K562 (cell line): ENCODE measurements around the gene RRM2. TPM values are rescaled to one million over a fixed set of nuclear protein-coding genes. Genes with fewer than 3 reads are reported as not detected.
A peak's percentile ranks its signal among the peaks of the same experiment; 100 is the strongest.

ENCODE experiments used
- ATAC-seq: fragments of 200-7000 bp; cut with Tn5 transposase; 3 replicates; pipeline ENCODE4 v1.9.1; 2020; ENCODE audit warnings: moderate library complexity
- BruUV-seq: library from RNA; stranded (reverse); fragments of 400-500 nt; replicated peaks from 2 replicates; lab custom pipeline; 2021; lab: Mats Ljungman, UMichigan
- CTCF ChIA-PET: fragments of 300-600 bp; formaldehyde crosslinking; extraction: SDS; loops from one replicate; lab custom pipeline; 2021; ENCODE audit warnings: low intra/inter-chr PET ratio; lab: Yijun Ruan, JAX
- POLR2A ChIA-PET: fragments of 300-600, 350-650 bp; sonication (Branson Sonifier 250); formaldehyde crosslinking; extraction: SDS; loops from one replicate; lab custom pipeline; 2021; ENCODE audit warnings: antibody characterized with exemption, inconsistent platforms; lab: Yijun Ruan, JAX
- DNase-seq, 4 experiments: peaks; one replicate each; pipeline versions ENCODE4 v3.0.0 to v3.0.0-alpha.2; 2011 to 2018; ENCODE audit warnings: low spot score in 3 of 4, mixed read lengths in 3 of 4; ENCODE audit errors: extremely low read depth in 1 of 4
- FAIRE-seq: peaks from 2 replicates; lab custom pipeline; 2011; peaks lifted over from hg19 to GRCh38; lab: Jason Lieb, UNC
- H2AFZ ChIP-seq: 2 replicates; pipeline ENCODE4 v1.6.0; 2011; ENCODE audit warnings: low read depth, low read length, control low read depth, inconsistent platforms
- H3K27ac ChIP-seq: fragments of 200-600 bp; 3 replicates; pipeline ENCODE4 v1.8.0; 2011; ENCODE audit warnings: low read depth, mild to moderate bottlenecking, control low read depth, inconsistent platforms, low read length, moderate library complexity, mixed read lengths; ENCODE audit errors: extremely low read depth
- H3K27me3 ChIP-seq, 2 experiments: fragments of 300-600 bp in 1 of 2; 2 replicates in 1 of 2; 3 replicates in 1 of 2; pipeline versions ENCODE4 v1.6.0 to v1.8.0; 2011; ENCODE audit warnings: inconsistent platforms in 2 of 2, low read length in 2 of 2, mild to moderate bottlenecking in 1 of 2, mixed read lengths in 1 of 2, moderate library complexity in 1 of 2; ENCODE audit not compliant: control insufficient read depth in 2 of 2, insufficient read depth in 2 of 2
- H3K36me3 ChIP-seq: fragments of 300-600 bp; 3 replicates; pipeline ENCODE4 v1.8.0; 2011; ENCODE audit warnings: mild to moderate bottlenecking, low read length, inconsistent platforms; ENCODE audit not compliant: control insufficient read depth, insufficient read depth
- H3K4me1 ChIP-seq, 2 experiments: fragments of 200-600 bp in 1 of 2; replicated peaks in 1 of 2; 2 replicates in 1 of 2; 3 replicates in 1 of 2; pipeline versions ENCODE4 v1.5.1 to v1.8.0; 2011; ENCODE audit warnings: inconsistent platforms in 2 of 2, low read length in 2 of 2, mild to moderate bottlenecking in 1 of 2, mixed read lengths in 1 of 2, moderate library complexity in 1 of 2; ENCODE audit not compliant: control insufficient read depth in 2 of 2, insufficient read depth in 2 of 2
- H3K4me2 ChIP-seq: 2 replicates; pipeline ENCODE4 v1.6.1; 2011; ENCODE audit warnings: low read length, control low read depth, inconsistent platforms, mixed read lengths; ENCODE audit not compliant: insufficient read depth
- H3K4me3 ChIP-seq: fragments of 200-600 bp; sonication (generic), shearing (Covaris generic); 2 replicates; pipeline ENCODE4 v1.5.1; 2016; ENCODE audit warnings: control low read depth, inconsistent platforms
- H3K79me2 ChIP-seq: fragments of 200-600 bp; 3 replicates; pipeline ENCODE4 v1.8.0; 2011; ENCODE audit warnings: low read length, inconsistent platforms; ENCODE audit not compliant: control insufficient read depth, insufficient read depth
- H3K9ac ChIP-seq, 2 experiments: 2 replicates each; pipeline versions ENCODE4 v1.6.0 to v1.6.1; 2011; ENCODE audit warnings: low read depth in 2 of 2, low read length in 2 of 2, control low read depth in 1 of 2, inconsistent platforms in 1 of 2, mild to moderate bottlenecking in 1 of 2, mixed read lengths in 1 of 2; ENCODE audit not compliant: insufficient read depth in 1 of 2
- H3K9me1 ChIP-seq: one replicate; pipeline ENCODE4 v1.6.0; 2011; ENCODE audit warnings: inconsistent platforms, mild to moderate bottlenecking, low read length, moderate library complexity; ENCODE audit not compliant: control insufficient read depth, insufficient read depth
- H3K9me3 ChIP-seq: replicated peaks from 2 replicates; pipeline ENCODE4 v1.5.1; 2011; ENCODE audit warnings: low read depth, low read length, inconsistent platforms; ENCODE audit not compliant: control insufficient read depth, insufficient read depth
- H4K20me1 ChIP-seq: replicated peaks from 2 replicates; pipeline ENCODE4 v1.6.1; 2011; ENCODE audit warnings: low read length, inconsistent platforms, mixed read lengths; ENCODE audit not compliant: control insufficient read depth, insufficient read depth
- BCOR ChIP-seq: fragments of 450-650 bp; IDR thresholded peaks from 2 replicates; pipeline ENCODE4 v1.6.1; 2016
- CBFB ChIP-seq: sonication (generic); formaldehyde crosslinking; IDR thresholded peaks from 2 replicates; pipeline ENCODE4 v1.4.0; 2020; ENCODE audit warnings: mild to moderate bottlenecking, missing genetic modification reagents
- CREB1 ChIP-seq, 2 experiments: sonication (generic) in 1 of 2; formaldehyde crosslinking in 1 of 2; IDR thresholded peaks; 2 replicates each; pipeline versions ENCODE4 v1.6.1 to v1.8.0; 2012 to 2022; ENCODE audit warnings: inconsistent platforms in 1 of 2, mild to moderate bottlenecking in 1 of 2, missing genetic modification reagents in 1 of 2, moderate library complexity in 1 of 2
- CREB3L1 ChIP-seq: fragments of 450-650 bp; IDR thresholded peaks from 2 replicates; pipeline ENCODE4 v1.6.1; 2014; ENCODE audit warnings: low read depth, mild to moderate bottlenecking, moderate library complexity, borderline replicate concordance
- NCOA4 ChIP-seq: fragments of 450-650 bp; IDR thresholded peaks from 2 replicates; pipeline ENCODE4 v1.6.1; 2018; ENCODE audit warnings: mild to moderate bottlenecking; ENCODE audit not compliant: partially characterized antibody
- RCOR1 ChIP-seq, 2 experiments: IDR thresholded peaks; 2 replicates each; pipeline ENCODE4 v1.6.1; 2012; ENCODE audit warnings: low read depth in 2 of 2, low read length in 2 of 2, borderline replicate concordance in 1 of 2, improper control_type of control experiment in 1 of 2
- STAT5B ChIP-seq: fragments of 250-450 bp; sonication (Bioruptor Pico); IDR thresholded peaks from 2 replicates; pipeline ENCODE4 v1.8.0; 2021; ENCODE audit warnings: mild to moderate bottlenecking, inconsistent platforms
- USF1 ChIP-seq: sonication (generic); formaldehyde crosslinking; IDR thresholded peaks from 2 replicates; pipeline ENCODE4 v1.9.0; 2022; ENCODE audit warnings: mild to moderate bottlenecking, missing genetic modification reagents
- WGBS: fragments of 100-300 bp; shearing (Covaris generic); methylation state at CpG from one replicate; pipeline ENCODE4 v1.1.6; 2016; ENCODE audit warnings: low coverage, mixed read lengths; ENCODE audit not compliant: insufficient coverage; ENCODE audit errors: missing lambda C conversion rate; 5-methylcytosine and 5-hydroxymethylcytosine counted together
- in situ Hi-C: fragments of 300-500 bp; cut with MboI; formaldehyde crosslinking; loops from 4 replicates; pipeline ENCODE4 v1.15.0; 2018; ENCODE audit warnings: inconsistent platforms, mixed read lengths
- intact Hi-C: fragments of 100-400 bp; cut with micrococcal nuclease; formaldehyde crosslinking; loops from 2 replicates; pipeline ENCODE4 v1.14.2; 2022
- polyA plus RNA-seq, 8 experiments: library from polyadenylated mRNA; depleted of rRNA in 4 of 8; stranded (reverse) in 5 of 8; unstranded in 3 of 8; fragments of >200 nt; fragmentation: Nextera tagmentation in 2 of 8; fragmentation: Illumina TruSeq in 1 of 8; extraction: Ambion mirVana in 2 of 8; extraction: Trizol in 1 of 8; gene quantifications; 2 replicates each; pipeline versions ENCODE4 v1.2.1 to v1.2.3, GENCODE V29; 2011 to 2014; ENCODE audit warnings: inconsistent platforms in 1 of 8, missing spikeins in 1 of 8
- total RNA-seq, 7 experiments: library from RNA; depleted of rRNA in 6 of 7; stranded (reverse); fragments of >200 nt in 6 of 7; fragmentation: Illumina TruSeq in 2 of 7; extraction: Trizol in 2 of 7; gene quantifications; 2 replicates each; pipeline versions ENCODE4 v1.2.1 to v1.2.3, GENCODE V29; 2011 to 2021; ENCODE audit warnings: low replicate concordance in 1 of 7
- TF ChIP-seq, protein P1 (sequence below): sonication (generic); formaldehyde crosslinking; IDR thresholded peaks from 2 replicates; pipeline ENCODE4 v1.9.0; 2022; ENCODE audit warnings: mild to moderate bottlenecking, missing genetic modification reagents

Gene RRM2
- total and polyA plus RNA-seq, 9 of the 15 experiments (the other 6 are each of a cell fraction or from before 2014, with no cell fraction given): 50.1 to 244 (median 128) TPM

DNA sequence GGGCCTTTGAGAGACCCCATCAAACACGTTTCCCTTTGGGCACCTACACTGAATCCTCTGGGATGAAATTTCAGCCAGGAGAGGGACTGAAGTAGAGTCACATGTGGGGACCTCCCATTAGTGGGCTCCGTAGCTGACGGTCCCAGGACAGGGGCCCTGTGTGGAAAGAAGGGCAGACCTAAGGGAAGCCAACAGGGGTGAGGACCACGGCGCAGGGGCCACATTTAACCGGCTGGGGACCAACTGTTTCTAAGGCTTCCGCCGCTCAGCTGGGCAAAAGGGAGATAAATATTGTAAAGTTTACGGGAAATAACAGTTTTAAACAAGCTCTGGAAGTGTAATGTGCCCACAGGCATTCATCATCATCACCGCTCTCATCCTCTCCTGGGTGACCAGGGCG, 42.7 kb downstream of the RRM2 start:
- ATAC-seq (no peak), DNase-seq (no peak), FAIRE-seq (no peak)
- Histone ChIP-seq H3K9ac (no peak overlapping the region), H3K79me2 (no peaks in the 10 kb centered on the region), H3K4me2 (no peak overlapping the region), H3K4me3 (no peak overlapping the region), H3K27me3 (no peaks in the 10 kb centered on the region), H3K4me1 (peaks cover 0 to 23% of the 10 kb centered on the region in 2 experiments; a peak in 1 of 5 replicates), H3K9me1 (no peaks in the 10 kb centered on the region), H3K9me3 (no peaks in the 10 kb centered on the region), H3K27ac (no peak overlapping the region), H3K36me3 (peaks cover 27% of the 10 kb centered on the region; the same call in 2 of the 3 replicates), H4K20me1 (peaks cover 5% of the 10 kb centered on the region; the same call in 1 of the 2 replicates), H2AFZ (no peak overlapping the region)
- in situ Hi-C loops (no loop called here), intact Hi-C loops (no loop called here)
- no peak for TF ChIP-seq NCOA4
- no peak for TF ChIP-seq CREB1 (IDR thresholded peaks at IDR 0.05)
- TF ChIP-seq CREB1 (CRISPR knock-in tag; IDR thresholded peaks at IDR 0.05): no peak
- ChIA-PET POLR2A (interaction anchor here (0.8 to 1.0 kb wide), 2 partner anchors 24 to 97 kb away, joined by 3 read pairs; no protein-coding TSS in a partner anchor), CTCF (interaction anchor here (0.7 kb wide), 1 partner anchor 176 kb away, joined by 3 read pairs; no protein-coding TSS in a partner anchor)
- no TSS peak for BruUV-seq
- 84% methylated on average over 11 of the region's 11 CpGs for WGBS

DNA sequence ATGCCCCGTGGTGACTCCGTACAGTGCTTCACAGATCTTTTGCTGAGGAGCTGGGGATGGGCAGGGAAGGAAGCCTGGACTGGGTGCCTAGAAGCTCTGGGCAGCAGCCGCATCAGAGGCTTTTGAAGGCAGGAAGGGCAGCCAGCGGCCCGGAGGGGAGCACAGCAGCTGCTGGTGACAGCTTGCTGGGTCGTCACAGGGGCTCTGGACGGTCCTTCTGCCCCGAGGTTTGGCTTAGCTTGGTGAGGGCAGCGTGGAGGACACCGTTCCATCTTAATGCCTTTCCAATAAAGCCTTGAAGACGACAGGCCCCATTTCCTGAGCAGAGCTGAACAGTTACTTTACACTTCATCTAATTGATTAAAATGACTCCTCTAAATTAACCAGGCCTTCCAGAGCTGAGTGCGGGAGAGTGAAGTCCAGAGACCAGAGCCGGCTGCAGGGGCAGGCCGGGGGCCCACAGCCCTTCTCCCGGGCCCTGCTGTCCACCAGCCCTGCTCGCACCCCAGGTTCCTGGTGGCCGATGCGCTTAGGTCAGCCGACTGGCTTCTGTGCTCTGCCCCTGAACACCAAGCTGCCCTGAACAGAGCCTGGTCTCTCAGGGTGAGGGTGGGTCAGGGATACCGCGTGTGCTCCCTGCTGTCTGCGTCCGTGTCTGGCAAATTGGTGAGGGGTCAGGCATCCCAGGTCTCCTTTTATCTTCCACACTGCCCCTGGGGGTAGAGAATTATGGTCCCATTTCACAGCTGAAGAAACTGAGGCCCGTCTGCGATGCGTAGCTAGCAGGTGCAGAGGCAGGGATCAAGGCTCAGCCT, 43.5 kb downstream of the RRM2 start:
- H3K36me3 ChIP-seq: peaks cover 23% of the 10 kb centered on the region; the same call in 2 of the 3 replicates
- no peak overlapping the region for H3K27ac ChIP-seq
- intact Hi-C loops (no loop called here), in situ Hi-C loops (no loop called here)
- H3K9ac ChIP-seq: peak overlapping the region in 1 of 2 experiments; percentile 36; a peak in 1 of 4 replicates
- no peaks in the 10 kb centered on the region for H3K79me2 ChIP-seq
- H2AFZ ChIP-seq: no peak overlapping the region
- H3K4me3 ChIP-seq: no peak overlapping the region
- FAIRE-seq (no peak), ATAC-seq (no peak), DNase-seq (no peak)
- 85% methylated on average over 21 of the region's 26 CpGs for WGBS
- H3K9me3 ChIP-seq: no peaks in the 10 kb centered on the region
- no TSS peak for BruUV-seq
- H3K27me3 ChIP-seq: no peaks in the 10 kb centered on the region
- H3K9me1 ChIP-seq: no peaks in the 10 kb centered on the region
- H4K20me1 ChIP-seq: peaks cover 8% of the 10 kb centered on the region; the same call in 1 of the 2 replicates
- peaks cover 0 to 24% of the 10 kb centered on the region in 2 experiments; a peak in 1 of 5 replicates for H3K4me1 ChIP-seq
- no peak overlapping the region for H3K4me2 ChIP-seq
- CTCF ChIA-PET: no interaction called here
- POLR2A ChIA-PET: interaction anchor here (0.6 to 0.8 kb wide), 3 partner anchors 53 to 96 kb away, joined by 3 read pairs; no protein-coding TSS in a partner anchor
- TF ChIP-seq RCOR1 (IDR thresholded peaks at IDR 0.05; ENCODE audit: borderline replicate concordance in 1 of 2, low read depth in 2 of 2, low read length in 2 of 2) (peak in 1 of 2 experiments; percentile 24; a peak in 1 of 4 replicates), CBFB (CRISPR knock-in tag) (no peak), STAT5B (CRISPR knock-in tag) (no peak), CREB3L1 (no peak), USF1 (no peak), BCOR (peak; percentile 55; the same call in 1 of the 2 replicates)
- TF ChIP-seq, protein P1, sequence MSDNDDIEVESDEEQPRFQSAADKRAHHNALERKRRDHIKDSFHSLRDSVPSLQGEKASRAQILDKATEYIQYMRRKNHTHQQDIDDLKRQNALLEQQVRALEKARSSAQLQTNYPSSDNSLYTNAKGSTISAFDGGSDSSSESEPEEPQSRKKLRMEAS: no peak
